HPDE6-E6E7 (cell line): ENCODE results near the gene ARAP2.

Source experiments
- DNase-seq: peaks from one replicate; pipeline ENCODE4 v3.0.0; 2011; ENCODE audit warnings: missing footprints; ENCODE audit errors: extremely low spot score

The ARAP2 gene

DNA sequence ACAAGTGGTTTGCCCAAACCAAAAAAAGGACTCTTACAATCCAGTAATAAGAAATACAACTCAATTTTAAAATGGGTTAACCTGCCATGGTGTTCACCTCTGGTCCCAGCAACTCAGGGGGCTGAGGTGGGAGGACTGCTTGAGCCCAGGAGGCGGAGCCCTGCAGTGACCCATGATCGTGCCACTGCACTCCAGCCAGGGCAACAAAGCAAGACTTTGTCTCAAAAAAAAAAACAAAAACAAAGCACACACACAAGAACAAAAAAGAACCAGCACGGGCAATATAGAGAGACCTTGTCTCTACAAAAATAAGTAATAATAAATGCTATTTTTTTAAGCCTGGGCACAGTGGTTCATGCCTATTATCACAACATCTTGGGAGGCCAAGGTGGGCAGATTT, 28.7 kb downstream of the ARAP2 start:
- no peak for DNase-seq

DNA sequence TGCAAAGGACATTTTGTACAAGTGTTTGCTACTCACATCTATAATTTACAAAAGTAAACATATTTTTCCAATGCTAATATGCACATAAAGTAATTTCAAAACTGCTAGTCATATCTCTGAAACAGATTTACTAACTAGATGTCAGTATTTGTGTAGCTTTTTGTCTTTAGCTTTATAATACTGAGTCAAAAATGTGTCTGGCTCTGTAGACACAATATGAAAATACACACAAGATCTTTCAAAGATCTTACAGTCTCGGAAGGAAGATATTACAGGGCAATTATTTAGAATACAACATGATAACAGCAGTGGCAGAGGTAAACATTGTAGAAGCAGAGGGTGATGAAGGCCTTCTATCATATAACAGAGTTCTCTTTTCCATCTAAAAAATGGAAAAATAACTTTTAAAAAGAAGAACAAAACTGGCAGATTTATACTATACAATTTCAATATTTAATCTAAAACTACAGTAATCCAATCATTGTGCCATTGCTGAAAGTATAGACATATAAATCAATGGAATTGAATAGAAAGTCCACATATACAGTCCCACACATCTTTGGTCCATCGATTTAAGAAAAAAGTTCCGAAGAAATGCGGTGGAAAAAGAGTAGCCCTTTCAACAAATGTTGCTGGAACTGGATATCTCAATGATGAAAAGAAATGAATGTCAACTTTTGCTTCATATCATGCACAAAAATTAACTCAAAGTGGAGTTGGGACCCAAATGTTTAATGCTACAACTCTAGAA, 29.4 kb downstream of the ARAP2 start:
- no peak for DNase-seq

DNA sequence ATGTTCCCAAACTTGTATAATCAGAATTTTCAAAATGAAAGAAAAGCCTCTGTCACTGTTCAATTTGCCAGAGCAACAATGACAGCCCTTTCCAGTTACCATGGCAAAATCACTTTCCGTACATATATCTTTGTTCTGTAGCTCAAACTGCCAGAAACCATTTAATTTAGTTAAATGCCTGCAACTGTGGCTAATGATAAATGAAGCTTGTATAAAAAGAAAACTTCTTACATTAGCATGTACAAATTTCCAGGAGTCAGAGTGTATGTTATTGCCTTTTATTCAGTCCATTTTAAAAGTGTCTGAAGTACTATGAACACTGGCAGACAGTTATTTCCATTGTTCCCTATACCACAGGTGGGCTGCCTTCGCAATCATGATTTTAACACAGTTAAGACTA, 30.3 kb downstream of the ARAP2 start:
- DNase-seq = no peak

DNA sequence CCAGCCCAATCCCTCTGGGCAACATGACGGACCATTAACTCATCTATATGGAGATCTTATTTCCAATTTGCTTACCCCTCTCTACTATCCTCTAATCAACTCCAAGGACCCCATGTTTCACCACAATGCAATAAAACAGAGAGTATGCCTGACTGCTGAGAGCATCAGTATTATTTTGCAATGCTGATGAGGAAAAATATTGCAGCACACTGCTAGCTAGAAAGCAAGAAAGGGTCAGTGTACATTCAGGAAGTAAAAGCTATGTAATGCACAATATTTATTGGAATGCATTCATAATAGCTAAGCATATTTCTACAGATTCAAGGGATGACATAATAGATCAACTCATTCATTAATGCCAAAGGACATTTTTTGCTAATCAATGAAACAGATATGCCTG, 33.2 kb downstream of the ARAP2 start:
- DNase-seq = no peak

DNA sequence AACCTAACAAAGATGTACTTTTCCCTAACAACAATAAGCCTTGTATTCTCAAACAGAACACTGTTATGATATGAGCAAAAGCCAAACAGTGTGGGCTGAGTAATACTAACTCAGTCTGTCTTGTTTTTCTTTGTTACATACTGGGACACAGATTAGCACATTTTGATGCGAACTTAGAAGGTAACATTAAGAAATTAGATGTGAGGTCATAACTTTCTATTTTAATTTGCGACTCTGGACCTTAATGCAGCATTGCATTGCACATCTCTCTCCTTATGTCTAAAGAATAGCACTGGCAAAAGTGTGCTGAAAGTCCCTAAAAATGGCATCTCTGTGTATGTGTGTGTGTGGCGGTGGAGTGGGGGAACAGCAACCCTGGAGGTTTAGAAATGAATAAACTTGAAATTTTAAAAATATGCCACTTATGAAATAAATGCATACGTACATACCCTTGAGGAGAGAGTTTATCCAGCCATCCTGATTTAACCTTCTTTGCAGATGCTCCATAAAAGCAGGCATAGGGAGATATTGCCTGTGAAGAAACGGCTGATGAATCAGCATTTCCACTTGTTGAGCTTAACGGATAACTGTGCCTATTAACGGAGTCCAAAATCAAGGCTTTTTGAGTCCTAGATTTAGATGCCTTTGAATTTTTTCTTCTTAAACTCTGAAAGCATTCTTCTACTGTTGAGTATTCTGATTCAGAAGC, 34.2 kb downstream of the ARAP2 start:
- no peak for DNase-seq

DNA sequence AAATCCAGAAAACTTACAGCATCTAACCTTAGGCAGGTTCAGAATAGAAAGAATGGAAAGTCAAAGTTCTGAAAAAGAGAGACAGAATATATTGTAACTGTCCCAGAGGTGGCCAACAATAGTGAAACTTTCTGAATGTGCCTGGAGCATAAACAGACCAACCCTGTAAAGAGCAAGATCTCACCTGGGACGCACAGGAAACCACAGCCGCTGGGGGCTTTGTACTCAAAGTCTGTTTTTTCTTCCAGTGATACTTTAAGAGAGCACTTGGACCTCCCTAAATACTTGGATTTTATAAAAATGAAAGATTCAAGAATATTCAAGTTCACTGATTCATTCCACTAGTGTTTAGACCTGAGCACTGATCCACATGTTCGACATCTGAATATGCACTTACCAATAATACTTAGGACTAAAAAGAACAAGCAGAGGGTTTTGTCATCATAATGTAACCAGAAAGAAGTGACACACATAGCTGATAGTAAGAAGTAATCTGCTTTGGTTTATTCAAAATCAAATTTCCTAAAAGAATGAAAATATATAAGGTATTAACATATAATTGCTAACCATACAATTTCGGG, 35.3 kb downstream of the ARAP2 start:
- no peak for DNase-seq

DNA sequence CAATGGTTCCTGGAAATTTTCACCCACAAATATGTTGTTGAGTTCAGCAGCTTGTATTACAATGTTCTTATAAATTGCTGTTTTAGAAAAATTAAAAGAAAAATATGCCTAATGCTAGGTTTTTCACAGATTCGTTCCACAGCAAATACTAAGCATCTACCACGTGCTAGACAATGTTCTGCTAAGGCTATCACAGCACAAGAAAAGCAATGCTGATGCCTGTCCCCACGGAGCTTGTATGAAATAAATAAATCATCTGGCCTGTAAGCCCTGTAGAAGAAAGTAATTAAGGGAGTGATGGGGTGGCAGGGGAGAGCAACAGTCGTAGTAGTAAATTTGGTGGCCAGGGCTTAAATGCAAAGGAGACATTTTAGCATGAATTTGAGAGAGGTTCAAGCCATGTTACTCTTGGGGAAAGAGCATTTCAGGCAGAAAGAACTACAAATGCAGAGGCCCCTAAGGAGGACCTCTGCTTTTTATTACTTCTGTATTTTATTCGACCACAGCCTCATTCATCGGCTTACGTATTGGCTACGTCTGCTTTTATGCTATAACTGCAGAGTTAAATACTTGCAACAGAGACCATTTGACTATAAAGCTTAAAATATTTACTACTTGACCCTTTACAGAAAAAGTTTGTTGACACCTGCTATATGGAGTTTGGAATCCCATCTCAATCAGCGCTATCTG, 36.3 kb downstream of the ARAP2 start:
- no peak for DNase-seq

DNA sequence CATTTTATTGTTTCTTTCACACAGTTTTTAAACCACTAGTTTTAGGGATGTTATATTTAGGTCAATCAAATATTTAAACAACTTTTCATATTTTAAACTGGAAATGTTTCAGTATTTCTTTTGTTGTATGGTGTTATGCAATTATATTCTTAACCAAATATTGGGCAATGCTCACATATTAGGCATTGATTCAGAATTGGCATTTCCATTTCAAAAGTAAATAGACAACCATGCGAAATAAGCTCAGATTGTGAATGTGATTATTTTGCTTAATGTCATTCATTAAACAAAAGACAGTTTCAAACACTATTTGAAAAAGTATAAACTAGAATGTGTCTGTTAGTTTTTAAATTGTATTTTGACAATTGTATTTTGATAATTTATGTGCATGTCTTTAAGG, 36.9 kb downstream of the ARAP2 start:
- no peak for DNase-seq

DNA sequence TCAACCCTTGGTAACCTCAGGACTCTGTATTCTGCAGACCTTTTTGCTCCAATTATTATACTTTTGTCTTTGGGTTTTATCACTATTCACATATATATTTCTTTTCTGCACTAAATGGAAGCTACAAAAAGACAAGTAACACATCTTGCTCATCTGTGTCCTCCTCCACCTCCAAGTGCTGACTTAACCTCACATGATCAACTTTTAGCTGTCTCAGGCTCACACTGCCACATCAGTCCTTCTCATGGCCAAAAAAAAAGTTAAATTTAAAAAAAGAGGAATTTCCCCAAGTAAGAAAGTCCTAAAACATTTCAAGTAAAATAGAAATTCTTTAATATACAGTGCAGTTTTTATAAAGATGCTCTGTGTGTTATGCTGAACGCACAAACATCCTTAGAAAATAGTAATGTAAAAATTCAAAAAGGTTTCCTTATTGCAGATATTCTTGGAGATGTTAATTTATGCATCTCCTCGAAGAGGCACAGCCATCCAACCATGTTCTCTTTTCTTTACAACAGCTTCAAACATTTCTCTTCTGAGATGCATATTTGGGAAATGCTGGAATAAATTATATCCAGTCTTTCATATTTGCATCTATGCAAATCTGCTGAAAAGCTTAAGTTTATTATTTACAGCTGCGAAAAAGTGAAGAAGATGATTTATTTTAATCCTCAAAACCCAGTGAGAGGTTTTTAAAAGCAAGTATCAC, 37.6 kb downstream of the ARAP2 start:
- no peak for DNase-seq

DNA sequence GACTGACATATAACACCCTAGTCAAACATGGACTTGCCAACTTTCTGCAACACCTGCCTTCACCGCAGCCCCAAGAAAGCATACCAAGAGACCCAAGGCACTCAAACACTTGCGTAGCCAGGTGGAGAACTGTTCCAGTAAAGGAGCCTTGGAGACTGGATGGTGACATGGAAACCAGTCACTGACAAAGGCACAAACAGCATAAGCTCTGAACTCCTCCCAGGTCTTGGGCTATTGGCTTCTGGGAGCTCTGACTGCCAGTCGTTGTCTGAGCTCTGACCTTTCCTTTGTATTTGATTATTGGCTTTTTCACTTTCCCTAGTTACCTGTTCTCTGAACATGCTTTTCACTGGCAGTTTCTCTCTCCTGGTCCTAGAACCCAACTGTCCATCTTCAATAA, 38.3 kb downstream of the ARAP2 start:
- no peak for DNase-seq

DNA sequence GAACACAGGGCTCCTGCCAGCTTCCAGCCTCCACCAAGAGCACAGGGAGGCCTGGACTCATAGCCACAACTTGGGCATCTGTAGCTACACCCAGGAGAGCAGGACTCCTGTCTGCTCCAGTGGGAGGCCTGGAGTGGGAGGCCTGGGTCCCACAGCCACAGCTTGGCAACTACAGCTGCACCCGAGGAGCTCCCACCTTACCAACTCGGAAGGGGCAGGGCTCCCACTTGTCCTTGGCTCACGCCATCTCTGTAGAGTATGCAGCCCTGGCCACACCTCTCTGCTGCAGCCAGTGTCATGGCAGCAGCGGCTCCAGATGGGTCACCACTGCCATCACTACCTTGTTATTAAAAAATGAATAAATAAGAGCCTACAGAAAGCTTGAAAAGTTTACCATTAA, 45.5 kb downstream of the ARAP2 start:
- no peak for DNase-seq

DNA sequence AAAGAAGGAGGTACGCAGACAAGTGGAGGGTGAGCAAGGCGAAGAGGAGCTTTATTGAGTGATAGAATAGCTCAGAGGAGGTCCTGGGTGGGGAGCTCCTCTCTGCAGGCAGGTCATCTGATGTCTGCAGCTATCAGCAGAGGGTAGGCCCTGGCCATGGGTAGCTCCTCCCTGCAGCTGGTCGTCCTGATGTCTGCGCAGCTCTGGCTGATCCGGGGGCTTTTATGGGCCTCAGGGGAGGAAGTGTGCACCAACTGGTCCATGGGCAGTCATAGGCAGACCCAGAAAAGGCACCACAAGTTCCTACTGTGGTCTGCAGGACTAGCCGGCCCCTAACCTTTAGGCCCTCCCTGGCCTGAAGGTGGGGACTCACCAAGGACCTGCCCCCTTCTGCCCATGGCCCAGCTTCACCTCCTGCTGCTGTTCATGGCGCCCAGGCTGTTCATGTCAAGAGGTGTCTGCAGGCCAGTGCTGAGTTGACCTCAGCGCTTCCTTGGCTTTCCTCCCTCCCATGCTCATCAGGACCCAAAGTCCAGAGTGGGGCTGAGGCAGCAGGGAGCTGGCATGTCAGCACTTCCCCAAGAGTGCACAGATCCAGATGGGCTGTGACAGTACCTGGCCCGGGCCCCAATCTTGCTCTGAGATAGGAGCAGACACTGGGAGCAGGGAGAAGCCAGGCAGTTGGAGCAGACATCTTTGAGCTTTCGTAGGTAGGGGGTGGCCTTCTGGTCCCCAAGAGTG, 46.1 kb downstream of the ARAP2 start:
- no peak for DNase-seq

DNA sequence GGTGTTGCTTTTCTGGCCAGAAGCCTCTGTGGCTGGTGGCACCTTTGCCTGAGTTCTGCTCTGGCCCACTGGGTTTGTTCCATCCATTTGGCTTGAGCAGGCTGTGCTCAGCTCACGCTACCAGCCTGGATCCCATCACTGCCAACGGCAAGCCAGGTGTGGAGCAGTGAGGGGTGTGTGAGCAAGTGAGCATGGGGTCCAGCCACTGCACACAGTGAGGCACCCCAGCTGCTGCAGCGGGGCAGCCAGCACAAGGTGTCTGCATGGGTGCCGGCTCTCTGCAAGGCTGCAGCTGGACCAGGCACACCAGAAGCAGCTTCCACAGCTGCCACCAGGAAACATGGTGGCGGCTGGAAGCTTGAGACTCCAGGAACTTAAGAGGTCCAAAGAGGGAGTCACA, 46.8 kb downstream of the ARAP2 start:
- no peak for DNase-seq

DNA sequence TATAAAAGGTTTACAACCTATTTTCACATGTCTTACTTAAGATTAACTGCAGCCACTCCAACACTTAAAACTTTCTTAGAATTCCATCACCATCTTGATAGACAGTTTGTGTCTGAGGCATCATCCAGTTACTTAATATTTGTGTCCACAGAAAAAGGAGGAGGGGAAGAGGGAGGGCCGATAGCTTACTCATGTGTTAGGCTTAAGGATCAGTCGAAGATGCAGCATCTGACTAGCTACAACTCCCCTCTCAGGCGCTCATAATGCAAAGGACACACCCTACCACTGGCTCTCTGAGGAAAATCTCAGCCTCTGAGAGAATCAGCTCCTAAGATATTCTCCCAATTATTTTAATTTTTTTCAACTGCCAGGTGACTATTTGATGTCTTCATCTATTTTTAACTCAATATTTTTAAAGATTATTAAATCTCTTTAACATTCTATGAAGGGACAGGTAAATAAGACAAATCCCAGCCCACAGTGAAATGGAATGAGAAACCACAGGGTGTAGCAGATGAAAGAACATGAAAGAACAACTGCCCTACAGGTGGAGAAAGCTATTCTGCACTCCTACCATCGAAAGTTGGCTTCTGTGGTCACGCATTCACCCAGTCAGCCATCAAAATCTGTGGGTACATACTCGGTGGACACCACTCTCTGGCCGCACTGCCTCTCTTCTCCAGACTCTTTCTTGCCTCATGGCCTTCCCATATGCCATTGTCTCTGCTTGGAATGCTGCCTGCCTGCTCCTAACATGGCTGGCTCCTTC, 48.0 kb downstream of the ARAP2 start:
- no peak for DNase-seq

DNA sequence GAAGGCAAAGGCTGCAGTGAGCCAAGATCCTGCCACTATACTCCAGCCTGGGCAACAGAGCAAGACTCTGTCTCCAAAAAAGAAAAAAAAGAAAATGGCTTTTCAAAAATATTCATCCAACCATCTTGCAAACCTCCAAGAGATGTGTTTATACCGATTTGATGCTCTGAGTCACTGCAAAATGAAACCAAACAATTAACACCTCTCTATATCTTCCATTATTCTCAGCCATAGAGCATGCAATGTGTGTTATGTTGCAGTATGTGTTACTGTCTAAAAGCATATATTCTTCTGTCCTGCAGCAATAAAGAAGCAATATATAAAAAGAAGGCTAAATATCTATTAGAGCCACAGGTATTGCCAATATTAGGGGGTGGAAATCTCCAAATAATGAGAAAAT, 51.4 kb downstream of the ARAP2 start:
- DNase-seq = no peak

DNA sequence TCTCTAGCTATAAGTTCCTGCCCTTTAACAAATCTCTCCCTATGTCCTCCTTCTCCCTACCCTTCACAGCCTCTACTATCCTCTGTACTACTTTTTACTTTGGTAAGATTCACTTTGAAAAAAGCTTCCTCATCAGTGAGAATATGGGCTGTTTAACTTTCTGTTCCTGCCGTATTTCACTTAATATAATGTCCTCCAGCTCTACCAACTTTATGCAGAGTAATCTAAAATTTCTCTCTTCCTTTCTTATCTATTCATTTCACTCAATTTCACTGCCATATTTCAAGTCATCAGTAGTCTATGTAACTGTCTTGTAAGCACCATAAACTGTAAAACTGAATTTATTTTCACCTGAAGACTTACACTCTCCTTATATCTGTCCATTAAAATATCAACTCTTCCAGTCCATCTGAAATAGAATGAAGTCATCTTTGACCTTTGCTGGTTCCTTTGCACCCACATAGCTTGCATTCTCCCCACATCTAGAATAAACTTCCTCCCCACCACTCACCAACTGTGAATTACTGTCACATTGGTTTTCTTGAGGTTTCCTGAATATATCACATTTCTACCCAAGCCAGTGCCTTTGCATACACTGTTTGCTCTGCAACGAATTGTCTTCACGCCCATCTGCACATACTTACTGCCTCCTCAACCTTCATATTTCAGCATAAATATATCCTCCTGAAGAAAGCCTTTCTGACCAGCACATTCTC, 54.6 kb downstream of the ARAP2 start:
- no peak for DNase-seq

DNA sequence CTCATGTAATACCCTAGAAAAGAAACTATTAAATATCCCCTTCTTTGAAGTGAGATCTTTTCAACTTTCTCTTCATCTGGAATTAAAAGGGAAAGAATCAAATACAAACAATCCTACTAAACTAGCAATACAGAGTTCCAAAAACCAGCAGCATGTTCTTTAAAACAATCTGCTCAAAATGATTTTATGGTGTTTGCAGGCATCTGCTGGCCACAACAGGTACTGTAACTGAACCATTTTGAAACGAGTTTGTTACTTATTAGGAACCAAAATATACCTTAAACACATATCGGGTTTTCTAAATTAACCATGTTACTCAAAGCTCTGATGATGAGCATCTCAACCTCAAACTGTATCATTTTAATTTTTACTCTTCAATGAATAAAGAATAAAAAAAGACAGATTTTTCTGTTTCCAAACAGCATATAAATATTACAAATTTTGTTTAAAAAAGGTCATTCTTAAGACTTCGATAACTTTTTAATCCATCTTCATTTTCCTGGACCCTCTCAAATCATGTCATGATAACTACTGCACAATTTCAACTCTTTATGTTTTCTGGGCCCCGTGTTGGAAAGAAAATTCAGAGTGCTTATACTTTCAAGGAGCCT, 56.5 kb downstream of the ARAP2 start:
- no peak for DNase-seq

DNA sequence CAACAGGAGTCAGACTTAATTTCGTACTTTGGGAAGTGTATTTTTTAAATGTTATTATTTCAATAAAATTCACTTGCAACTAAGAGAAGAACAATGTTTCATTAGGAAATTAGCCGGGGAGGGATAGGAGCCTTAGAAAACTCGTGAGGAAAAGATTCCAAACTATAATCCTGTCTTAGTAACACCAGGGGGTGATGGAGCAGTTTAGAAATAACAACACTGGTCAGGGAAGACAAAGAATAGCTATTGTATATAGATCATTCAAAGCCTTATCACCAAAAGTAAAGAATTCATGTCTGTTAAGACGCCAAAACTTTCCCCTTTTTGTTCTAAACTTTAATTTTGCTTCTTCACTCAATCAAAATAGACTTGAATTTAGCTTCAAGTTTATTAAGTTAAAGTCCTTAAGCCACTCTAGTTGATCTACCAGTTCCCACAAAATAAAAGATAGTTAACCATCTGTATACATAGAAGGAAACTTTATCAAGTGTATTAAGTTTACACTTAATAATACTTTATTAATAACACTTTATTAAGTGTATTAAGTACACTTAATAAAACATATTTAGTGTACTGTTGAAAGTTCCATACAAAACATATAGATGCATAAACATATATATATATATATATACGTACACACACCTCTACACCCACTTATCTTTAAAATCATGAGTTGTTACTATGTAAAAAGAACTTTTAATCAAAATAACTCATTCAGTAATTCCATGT, 60.5 kb downstream of the ARAP2 start:
- DNase-seq = no peak

DNA sequence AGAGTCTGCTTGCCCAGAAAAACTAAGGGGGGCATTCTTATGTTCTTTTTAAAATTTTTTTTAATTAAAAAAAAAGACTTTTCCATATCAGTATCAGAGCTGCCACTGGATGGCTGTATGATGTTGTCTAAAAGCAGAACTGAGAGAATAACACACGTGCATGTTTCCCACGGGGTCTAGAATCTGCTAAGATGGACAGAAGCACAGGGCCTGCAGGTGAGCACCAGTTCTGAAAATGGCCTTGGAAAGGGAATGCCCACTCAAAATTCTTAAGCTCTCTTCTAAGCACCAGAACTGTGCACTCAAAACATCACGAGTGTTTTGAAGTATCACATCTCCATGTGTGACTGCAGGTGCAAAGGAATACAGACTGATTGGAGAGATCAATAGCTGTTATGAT, 61.1 kb downstream of the ARAP2 start:
- DNase-seq = no peak
